SK-N-SH (cell line): Measurements from ENCODE around the gene CD276. TPM values are rescaled to one million over a fixed set of nuclear protein-coding genes. Genes with fewer than 3 reads are reported as not detected.

Experiments
- CTCF ChIA-PET: fragments of 300-600, 350-600 bp; formaldehyde crosslinking; extraction: SDS; loops from one replicate; lab custom pipeline; 2021; lab: Yijun Ruan, JAX
- POLR2A ChIA-PET: fragments of 350-600 bp; sonication (Branson Sonifier 250); formaldehyde crosslinking; extraction: SDS; loops from one replicate; lab custom pipeline; 2020; ENCODE audit warnings: antibody characterized with exemption, inconsistent platforms; lab: Yijun Ruan, JAX
- DNase-seq: peaks from one replicate; pipeline ENCODE4 v3.0.0; 2012
- H2AFZ ChIP-seq: fragments of 200-600 bp; sonication (generic); 2 replicates; pipeline ENCODE4 v1.8.1; 2016; ENCODE audit warnings: antibody characterized with exemption, mild to moderate bottlenecking, low read depth
- H3F3A ChIP-seq: fragments of 200-600 bp; sonication (generic); replicated peaks from 2 replicates; pipeline ENCODE3; 2016; ENCODE audit warnings: antibody characterized with exemption, mild to moderate bottlenecking; ENCODE audit not compliant: insufficient read depth
- H3K27ac ChIP-seq, 2 experiments: fragments of 200-500 bp in 1 of 2; fragments of 200-600 bp in 1 of 2; sonication (Bioruptor generic) in 1 of 2; sonication (generic), shearing (Covaris generic) in 1 of 2; 2 replicates each; pipeline versions ENCODE4 v1.5.1 to v1.6.1; 2014 to 2016; ENCODE audit warnings: low read depth in 2 of 2, inconsistent platforms in 1 of 2, low read length in 1 of 2, mild to moderate bottlenecking in 1 of 2, mixed read lengths in 1 of 2
- H3K27me3 ChIP-seq: fragments of 200-600 bp; sonication (generic), shearing (Covaris generic); 2 replicates; pipeline ENCODE4 v1.6.1; 2016; ENCODE audit warnings: mixed run types; ENCODE audit not compliant: insufficient read depth
- H3K36me3 ChIP-seq, 2 experiments: fragments of 200-500 bp in 1 of 2; fragments of 200-600 bp in 1 of 2; sonication (Bioruptor generic) in 1 of 2; sonication (generic) in 1 of 2; replicated peaks in 1 of 2; 2 replicates each; pipeline versions ENCODE3 to v1.5.1; 2014 to 2016; ENCODE audit warnings: low read length in 1 of 2, mild to moderate bottlenecking in 1 of 2; ENCODE audit not compliant: insufficient read depth in 2 of 2, control insufficient read depth in 1 of 2
- H3K4me1 ChIP-seq, 2 experiments: fragments of 200-500 bp in 1 of 2; fragments of 200-600 bp in 1 of 2; sonication (Bioruptor generic) in 1 of 2; sonication (generic), shearing (Covaris generic) in 1 of 2; 2 replicates each; pipeline versions ENCODE4 v1.5.1 to v1.6.1; 2014 to 2016; ENCODE audit warnings: low read depth in 1 of 2, low read length in 1 of 2, mixed run types in 1 of 2; ENCODE audit not compliant: insufficient read depth in 2 of 2, control insufficient read depth in 1 of 2
- H3K4me2 ChIP-seq: fragments of 200-600 bp; sonication (generic), shearing (Covaris generic); 2 replicates; pipeline ENCODE4 v1.6.1; 2017; ENCODE audit warnings: mixed run types
- H3K4me3 ChIP-seq, 2 experiments: fragments of 200-500 bp in 1 of 2; fragments of 200-600 bp in 1 of 2; sonication (Bioruptor generic) in 1 of 2; sonication (generic), shearing (Covaris generic) in 1 of 2; 2 replicates each; pipeline versions ENCODE4 v1.5.1 to v1.8.1; 2014 to 2016; ENCODE audit warnings: low read depth in 2 of 2, inconsistent platforms in 1 of 2, low read length in 1 of 2, mild to moderate bottlenecking in 1 of 2, mixed read lengths in 1 of 2, moderate library complexity in 1 of 2
- H3K79me2 ChIP-seq: fragments of 200-600 bp; sonication (generic); 2 replicates; pipeline ENCODE4 v1.8.1; 2017; ENCODE audit warnings: mild to moderate bottlenecking; ENCODE audit not compliant: insufficient read depth
- H3K9ac ChIP-seq: fragments of 200-600 bp; sonication (generic); 2 replicates; pipeline ENCODE4 v1.6.1; 2017; ENCODE audit warnings: mixed run types
- H3K9me2 ChIP-seq: fragments of 200-600 bp; sonication (generic); 2 replicates; pipeline ENCODE4 v1.6.1; 2017; ENCODE audit warnings: mixed run types
- H3K9me3 ChIP-seq: fragments of 200-600 bp; sonication (generic); 2 replicates; pipeline ENCODE4 v1.6.1; 2017; ENCODE audit warnings: mixed run types, mild to moderate bottlenecking, moderate library complexity
- H4K20me1 ChIP-seq: fragments of 200-600 bp; sonication (generic); 2 replicates; pipeline ENCODE4 v1.6.1; 2017; ENCODE audit warnings: mild to moderate bottlenecking, mixed run types; ENCODE audit not compliant: insufficient read depth
- ELF1 ChIP-seq: IDR thresholded peaks from 2 replicates; pipeline ENCODE4 v1.4.0; 2012
- FOXJ3 ChIP-seq: sonication (generic); formaldehyde crosslinking; IDR thresholded peaks from 2 replicates; pipeline ENCODE4 v1.5.1; 2020; ENCODE audit warnings: mild to moderate bottlenecking, missing genetic modification reagents
- GATA2 ChIP-seq: sonication (generic); formaldehyde crosslinking; IDR thresholded peaks from 2 replicates; pipeline ENCODE4 v1.5.0; 2020; ENCODE audit warnings: mild to moderate bottlenecking, missing genetic modification reagents
- MEF2A ChIP-seq: IDR thresholded peaks from 2 replicates; pipeline ENCODE4 v1.4.0; 2012; ENCODE audit warnings: low read depth, borderline replicate concordance
- POLR2AphosphoS5 ChIP-seq: IDR thresholded peaks from 2 replicates; pipeline ENCODE4 v1.6.1; 2012; ENCODE audit warnings: low read depth, low read length
- TCF12 ChIP-seq: IDR thresholded peaks from 2 replicates; pipeline ENCODE4 v1.4.0; 2012
- WGBS: methylation state at CpG from one replicate; pipeline ENCODE4 v1.1.6; 2017; ENCODE audit warnings: low lambda C conversion rate; 5-methylcytosine and 5-hydroxymethylcytosine counted together
- polyA plus RNA-seq, 3 experiments: library from polyadenylated mRNA; depleted of rRNA; stranded (reverse); fragments of >200 nt; gene quantifications; 2 replicates each; pipeline ENCODE4 v1.2.3, GENCODE V29; 2012
- TF ChIP-seq, protein P1 (sequence below): IDR thresholded peaks from 2 replicates; pipeline ENCODE4 v1.4.0; 2012; ENCODE audit warnings: low read depth, borderline replicate concordance
- TF ChIP-seq, protein P2 (sequence below): IDR thresholded peaks from 2 replicates; pipeline ENCODE4 v1.6.1; 2012; ENCODE audit warnings: mild to moderate bottlenecking, low read depth, low read length, moderate library complexity
- TF ChIP-seq, protein P3 (sequence below): fragments of 150-350 bp; IDR thresholded peaks from 2 replicates; pipeline ENCODE4 v1.6.1; 2016; ENCODE audit warnings: mild to moderate bottlenecking, low read depth, low read length
- TF ChIP-seq, protein P4 (sequence below): IDR thresholded peaks from 2 replicates; pipeline ENCODE4 v1.4.0; 2012; ENCODE audit warnings: low read depth

Gene CD276
- polyA plus RNA-seq, 1 of the 3 experiments (the other 2 are of a cell fraction) = 86.2 TPM

DNA sequence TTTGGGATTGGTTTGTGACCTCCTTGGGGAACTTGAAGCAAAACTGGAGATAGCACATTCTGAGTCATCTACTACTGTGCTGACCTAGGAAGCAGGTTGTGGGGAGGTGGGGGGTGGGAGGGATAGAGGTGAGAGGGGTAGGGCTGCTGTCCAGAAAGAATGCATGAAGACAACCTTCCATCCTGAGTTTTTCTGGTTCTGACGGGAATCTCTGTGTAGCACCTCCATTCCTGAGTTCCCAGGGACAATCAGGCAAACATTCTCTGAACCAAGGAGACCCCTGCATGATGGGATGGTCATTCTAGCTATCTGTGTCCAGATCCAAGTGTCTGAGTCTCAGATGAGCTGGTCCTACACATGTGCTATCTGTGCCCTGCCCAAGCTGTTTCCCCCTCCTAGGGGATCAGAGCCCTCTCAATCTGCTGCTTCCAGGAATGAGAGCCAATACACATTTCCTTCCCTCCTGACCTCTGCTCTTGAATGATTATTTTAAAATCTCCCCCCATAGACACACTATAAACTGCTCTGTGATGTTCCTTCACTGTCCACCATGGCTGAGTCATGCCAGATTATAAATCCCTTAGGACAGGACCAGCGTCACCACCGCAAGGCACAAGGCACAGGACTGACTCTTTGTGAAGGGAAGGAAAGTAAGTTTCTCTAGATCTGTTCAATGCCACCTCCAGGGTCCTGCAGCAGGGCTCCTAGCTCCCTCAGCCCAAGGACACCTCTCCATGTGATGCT, 2.2 kb upstream of the CD276 start:
- WGBS = 80% methylated on average over 3 of the region's 3 CpGs
- Histone ChIP-seq H4K20me1 (peaks cover 16% of the 10 kb centered on the region), H3K4me1 (peaks cover 18 to 20% of the 10 kb centered on the region in 2 experiments; a peak in 3 of 4 replicates), H3K9ac (no peak overlapping the region), H3K27ac (no peak overlapping the region), H3K4me2 (no peak overlapping the region), H3K9me2 (no peaks in the 10 kb centered on the region), H3K27me3 (no peaks in the 10 kb centered on the region), H3K9me3 (no peaks in the 10 kb centered on the region), H3K79me2 (peaks cover 26% of the 10 kb centered on the region), H3F3A (peaks cover 18% of the 10 kb centered on the region), H2AFZ (no peak overlapping the region), H3K36me3 (no peaks in the 10 kb centered on the region), H3K4me3 (no peak overlapping the region)
- CTCF ChIA-PET = interaction anchor here (1.1 to 15.1 kb wide), 4 partner anchors 17 to 52 kb away, joined by 4 to 418 read pairs (median 32); no protein-coding TSS in a partner anchor
- no peak for DNase-seq
- POLR2A ChIA-PET = interaction anchor here (1.2 kb wide), 1 partner anchor 65 kb away, joined by 4 read pairs; no protein-coding TSS in a partner anchor
- TF ChIP-seq, protein P1, sequence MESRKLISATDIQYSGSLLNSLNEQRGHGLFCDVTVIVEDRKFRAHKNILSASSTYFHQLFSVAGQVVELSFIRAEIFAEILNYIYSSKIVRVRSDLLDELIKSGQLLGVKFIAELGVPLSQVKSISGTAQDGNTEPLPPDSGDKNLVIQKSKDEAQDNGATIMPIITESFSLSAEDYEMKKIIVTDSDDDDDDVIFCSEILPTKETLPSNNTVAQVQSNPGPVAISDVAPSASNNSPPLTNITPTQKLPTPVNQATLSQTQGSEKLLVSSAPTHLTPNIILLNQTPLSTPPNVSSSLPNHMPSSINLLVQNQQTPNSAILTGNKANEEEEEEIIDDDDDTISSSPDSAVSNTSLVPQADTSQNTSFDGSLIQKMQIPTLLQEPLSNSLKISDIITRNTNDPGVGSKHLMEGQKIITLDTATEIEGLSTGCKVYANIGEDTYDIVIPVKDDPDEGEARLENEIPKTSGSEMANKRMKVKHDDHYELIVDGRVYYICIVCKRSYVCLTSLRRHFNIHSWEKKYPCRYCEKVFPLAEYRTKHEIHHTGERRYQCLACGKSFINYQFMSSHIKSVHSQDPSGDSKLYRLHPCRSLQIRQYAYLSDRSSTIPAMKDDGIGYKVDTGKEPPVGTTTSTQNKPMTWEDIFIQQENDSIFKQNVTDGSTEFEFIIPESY = no peak
- TF ChIP-seq, protein P2, sequence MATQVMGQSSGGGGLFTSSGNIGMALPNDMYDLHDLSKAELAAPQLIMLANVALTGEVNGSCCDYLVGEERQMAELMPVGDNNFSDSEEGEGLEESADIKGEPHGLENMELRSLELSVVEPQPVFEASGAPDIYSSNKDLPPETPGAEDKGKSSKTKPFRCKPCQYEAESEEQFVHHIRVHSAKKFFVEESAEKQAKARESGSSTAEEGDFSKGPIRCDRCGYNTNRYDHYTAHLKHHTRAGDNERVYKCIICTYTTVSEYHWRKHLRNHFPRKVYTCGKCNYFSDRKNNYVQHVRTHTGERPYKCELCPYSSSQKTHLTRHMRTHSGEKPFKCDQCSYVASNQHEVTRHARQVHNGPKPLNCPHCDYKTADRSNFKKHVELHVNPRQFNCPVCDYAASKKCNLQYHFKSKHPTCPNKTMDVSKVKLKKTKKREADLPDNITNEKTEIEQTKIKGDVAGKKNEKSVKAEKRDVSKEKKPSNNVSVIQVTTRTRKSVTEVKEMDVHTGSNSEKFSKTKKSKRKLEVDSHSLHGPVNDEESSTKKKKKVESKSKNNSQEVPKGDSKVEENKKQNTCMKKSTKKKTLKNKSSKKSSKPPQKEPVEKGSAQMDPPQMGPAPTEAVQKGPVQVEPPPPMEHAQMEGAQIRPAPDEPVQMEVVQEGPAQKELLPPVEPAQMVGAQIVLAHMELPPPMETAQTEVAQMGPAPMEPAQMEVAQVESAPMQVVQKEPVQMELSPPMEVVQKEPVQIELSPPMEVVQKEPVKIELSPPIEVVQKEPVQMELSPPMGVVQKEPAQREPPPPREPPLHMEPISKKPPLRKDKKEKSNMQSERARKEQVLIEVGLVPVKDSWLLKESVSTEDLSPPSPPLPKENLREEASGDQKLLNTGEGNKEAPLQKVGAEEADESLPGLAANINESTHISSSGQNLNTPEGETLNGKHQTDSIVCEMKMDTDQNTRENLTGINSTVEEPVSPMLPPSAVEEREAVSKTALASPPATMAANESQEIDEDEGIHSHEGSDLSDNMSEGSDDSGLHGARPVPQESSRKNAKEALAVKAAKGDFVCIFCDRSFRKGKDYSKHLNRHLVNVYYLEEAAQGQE = no peak
- TF ChIP-seq GATA2 (CRISPR knock-in tag) = no peak
- TF ChIP-seq FOXJ3 (CRISPR knock-in tag) = no peak
- TF ChIP-seq POLR2AphosphoS5 = no peak

DNA sequence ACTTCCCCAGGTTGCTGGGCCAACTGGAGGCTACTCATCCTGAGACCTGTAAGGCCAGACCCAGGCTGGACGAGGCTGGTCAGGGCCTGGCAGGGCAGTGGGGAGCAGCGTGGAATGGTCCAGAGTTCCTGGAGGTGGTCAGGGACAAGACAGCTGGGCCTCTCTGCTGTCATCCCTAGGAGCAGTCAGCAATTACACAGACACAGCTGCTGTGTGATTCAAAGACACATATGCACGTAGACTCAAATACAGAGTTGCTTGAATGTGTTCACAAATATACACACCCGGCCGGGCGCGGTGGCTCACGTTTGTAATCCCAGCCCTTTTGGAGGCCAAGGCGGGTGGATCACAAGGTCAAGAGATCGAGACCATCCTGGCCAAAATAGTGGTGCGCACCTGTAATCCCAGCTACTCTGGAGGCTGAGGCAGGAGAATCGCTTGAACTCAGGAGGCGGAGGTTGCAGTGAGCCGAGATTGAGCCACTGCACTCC, 1.5 kb upstream of the CD276 start:
- CTCF ChIA-PET = interaction anchor here (0.7 to 15.1 kb wide), 7 partner anchors 9 to 186 kb away, joined by 3 to 418 read pairs (median 4); no protein-coding TSS in a partner anchor
- Histone ChIP-seq H3K4me1 (peaks cover 24 to 25% of the 10 kb centered on the region in 2 experiments; a peak in 3 of 4 replicates), H4K20me1 (peaks cover 22% of the 10 kb centered on the region)
- TF ChIP-seq ELF1 (no peak), MEF2A (no peak), TCF12 (no peak), POLR2AphosphoS5 (no peak)
- TF ChIP-seq, protein P3, sequence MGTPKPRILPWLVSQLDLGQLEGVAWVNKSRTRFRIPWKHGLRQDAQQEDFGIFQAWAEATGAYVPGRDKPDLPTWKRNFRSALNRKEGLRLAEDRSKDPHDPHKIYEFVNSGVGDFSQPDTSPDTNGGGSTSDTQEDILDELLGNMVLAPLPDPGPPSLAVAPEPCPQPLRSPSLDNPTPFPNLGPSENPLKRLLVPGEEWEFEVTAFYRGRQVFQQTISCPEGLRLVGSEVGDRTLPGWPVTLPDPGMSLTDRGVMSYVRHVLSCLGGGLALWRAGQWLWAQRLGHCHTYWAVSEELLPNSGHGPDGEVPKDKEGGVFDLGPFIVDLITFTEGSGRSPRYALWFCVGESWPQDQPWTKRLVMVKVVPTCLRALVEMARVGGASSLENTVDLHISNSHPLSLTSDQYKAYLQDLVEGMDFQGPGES = no peak
- TF ChIP-seq, protein P4, sequence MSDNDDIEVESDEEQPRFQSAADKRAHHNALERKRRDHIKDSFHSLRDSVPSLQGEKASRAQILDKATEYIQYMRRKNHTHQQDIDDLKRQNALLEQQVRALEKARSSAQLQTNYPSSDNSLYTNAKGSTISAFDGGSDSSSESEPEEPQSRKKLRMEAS = no peak
- TF ChIP-seq, all 33 proteins: peak for 0
- Histone ChIP-seq H3K9me3 (no peaks in the 10 kb centered on the region), H3K36me3 (no peaks in the 10 kb centered on the region), H3K9me2 (no peaks in the 10 kb centered on the region), H2AFZ (no peak overlapping the region), H3K4me3 (no peak overlapping the region), H3K79me2 (peaks cover 32% of the 10 kb centered on the region), H3F3A (peaks cover 18% of the 10 kb centered on the region), H3K27me3 (no peaks in the 10 kb centered on the region), H3K27ac (no peak overlapping the region), H3K9ac (no peak overlapping the region), H3K4me2 (no peak overlapping the region)
- WGBS = 96% methylated on average over 12 of the region's 14 CpGs
- DNase-seq = no peak
- POLR2A ChIA-PET = interaction anchor here (1.2 kb wide), 1 partner anchor 65 kb away, joined by 4 read pairs; no protein-coding TSS in a partner anchor
